Activated CD8-positive, alpha-beta memory T cell treated with anti-CD3 and anti-CD28 coated beads for 36 hours (primary cell): ENCODE measurements around the gene TMEM176A. TPM values are rescaled to one million over a fixed set of nuclear protein-coding genes. Genes with fewer than 3 reads are reported as not detected.

Experiments
- CTCF ChIA-PET: fragments of 350-600 bp; sonication (Branson Sonifier 250); formaldehyde crosslinking; loops from one replicate; lab custom pipeline; 2021; ENCODE audit warnings: antibody characterized with exemption; lab: Charles Lee
- POLR2A ChIA-PET: fragments of 350-600 bp; sonication (Branson Sonifier 250); formaldehyde crosslinking; loops from one replicate; lab custom pipeline; 2021; ENCODE audit warnings: antibody characterized with exemption; lab: Charles Lee
- total RNA-seq, 2 experiments: library from RNA; stranded (reverse); gene quantifications; one replicate each; pipeline ENCODE4 v1.2.3, GENCODE V29; 2021

The TMEM176A gene
- total RNA-seq, 2 experiments from 2014 or later, result not detected

- ChIA-PET POLR2A (no interaction called here), CTCF (no interaction called here)
Measured at GRCh38 chr7:150784120-150784736, 16.3 kb upstream of the TMEM176A start.

DNA sequence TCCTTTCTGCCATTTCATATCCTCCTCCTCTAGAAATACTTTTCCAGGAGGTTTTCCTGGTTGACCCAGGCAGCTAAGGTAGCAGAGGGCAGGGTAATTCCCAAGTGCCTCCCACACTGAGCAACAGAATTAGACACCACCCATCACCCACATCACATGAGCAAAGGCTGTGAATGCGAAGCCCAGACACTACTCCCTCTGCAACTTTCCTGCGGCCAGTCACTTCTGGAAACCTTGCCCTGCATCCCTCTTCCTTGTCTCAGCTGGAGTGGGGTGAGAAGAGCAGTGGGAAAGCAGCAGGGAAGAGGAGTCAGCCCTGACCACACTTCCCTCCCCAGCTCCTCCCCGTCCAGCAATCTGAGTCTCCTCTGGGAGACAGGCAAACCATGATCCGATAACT lies 15.6 kb upstream of the TMEM176A start:
- POLR2A ChIA-PET, result no interaction called here
- CTCF ChIA-PET, result no interaction called here

DNA sequence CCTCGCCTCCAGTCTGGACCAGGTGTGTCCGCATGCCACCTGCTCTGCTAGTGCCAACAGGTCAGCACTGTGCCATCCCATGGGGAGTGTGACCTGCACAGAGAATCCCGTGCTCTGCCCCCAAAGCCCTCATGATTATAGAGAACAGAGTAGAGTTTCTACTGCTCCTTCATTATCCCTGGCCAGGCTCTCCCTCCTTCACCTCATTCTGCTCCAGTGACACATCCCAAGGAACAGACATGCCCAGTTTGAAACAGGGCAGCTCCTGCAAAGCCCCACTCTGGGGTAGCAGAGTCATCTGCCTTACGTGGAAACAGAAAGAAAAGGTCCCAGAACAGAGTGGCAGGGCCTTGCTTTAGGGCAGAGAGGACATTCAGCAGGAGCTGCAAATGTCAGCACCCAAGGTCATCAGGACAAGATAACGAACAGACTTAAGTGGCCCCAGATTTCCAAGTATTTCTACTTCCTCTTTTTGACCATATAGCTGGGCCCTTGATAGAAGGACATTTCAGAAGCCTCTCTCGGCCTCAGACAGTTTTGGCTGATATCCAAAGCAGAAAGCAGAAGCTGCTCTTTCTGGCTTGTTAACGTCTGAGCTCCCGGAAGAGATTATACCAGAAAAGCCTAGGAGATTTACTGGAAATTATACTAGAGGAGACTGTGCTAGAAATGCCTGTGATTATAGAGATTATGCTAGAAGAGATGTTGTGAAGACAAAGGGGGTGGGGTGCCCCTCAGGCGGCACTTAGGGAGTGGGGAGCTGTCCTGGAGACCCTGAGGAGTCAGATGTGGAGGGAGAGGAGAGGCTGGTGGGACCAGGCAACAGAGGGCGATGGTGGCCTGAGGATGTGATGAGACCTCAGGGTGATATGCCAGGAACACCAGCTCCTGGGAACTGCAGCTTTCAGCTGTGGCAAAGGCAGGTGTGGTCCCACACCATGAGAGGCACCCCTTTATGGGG lies 13.0 kb upstream of the TMEM176A start:
- CTCF ChIA-PET, result interaction anchor here (0.8 to 1.7 kb wide), 3 partner anchors 9 to 111 kb away, joined by 3 to 4 read pairs (median 4); no protein-coding TSS in a partner anchor
- POLR2A ChIA-PET, result no interaction called here

DNA sequence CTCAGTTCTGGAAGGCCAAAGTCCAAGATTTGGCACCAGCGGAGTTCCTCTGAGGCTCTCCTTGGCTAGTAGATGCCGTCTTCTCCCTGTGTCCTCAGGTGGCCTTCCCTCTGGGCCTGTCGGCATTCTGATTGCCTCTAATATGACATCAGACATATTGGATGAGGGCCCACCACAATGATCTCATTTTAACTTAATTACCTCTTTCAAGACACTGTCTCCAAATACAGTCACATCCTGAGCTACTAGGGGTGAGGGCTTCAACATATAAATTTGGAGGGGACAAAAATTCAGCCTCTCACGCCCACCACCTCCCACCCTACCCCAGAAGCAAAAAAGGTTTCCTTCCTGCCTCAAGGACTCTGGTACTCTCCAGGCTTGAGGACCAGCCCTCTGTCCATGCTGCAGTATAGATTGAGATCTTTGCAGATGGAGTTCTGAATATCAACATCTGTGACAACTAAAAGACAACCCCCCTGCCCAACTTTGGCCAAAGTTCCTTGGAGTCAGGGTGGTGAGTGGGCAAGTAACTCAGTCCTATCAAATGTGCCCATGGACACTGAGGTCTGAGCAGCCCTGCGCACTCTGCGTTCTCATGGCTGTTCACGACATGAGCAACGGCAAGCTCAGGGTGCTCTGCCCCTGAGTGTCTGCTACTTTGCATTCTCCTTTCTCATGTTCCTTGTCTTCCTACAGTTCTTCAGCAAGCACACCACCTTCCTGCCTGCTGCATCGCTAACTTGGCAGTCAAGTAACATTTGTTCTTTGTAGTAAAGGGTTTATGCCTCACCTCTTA lies 11.9 kb upstream of the TMEM176A start:
- CTCF ChIA-PET, result interaction anchor here (0.8 to 1.7 kb wide), 4 partner anchors 10 to 197 kb away, joined by 3 to 4 read pairs (median 3); no protein-coding TSS in a partner anchor
- POLR2A ChIA-PET, result no interaction called here

DNA sequence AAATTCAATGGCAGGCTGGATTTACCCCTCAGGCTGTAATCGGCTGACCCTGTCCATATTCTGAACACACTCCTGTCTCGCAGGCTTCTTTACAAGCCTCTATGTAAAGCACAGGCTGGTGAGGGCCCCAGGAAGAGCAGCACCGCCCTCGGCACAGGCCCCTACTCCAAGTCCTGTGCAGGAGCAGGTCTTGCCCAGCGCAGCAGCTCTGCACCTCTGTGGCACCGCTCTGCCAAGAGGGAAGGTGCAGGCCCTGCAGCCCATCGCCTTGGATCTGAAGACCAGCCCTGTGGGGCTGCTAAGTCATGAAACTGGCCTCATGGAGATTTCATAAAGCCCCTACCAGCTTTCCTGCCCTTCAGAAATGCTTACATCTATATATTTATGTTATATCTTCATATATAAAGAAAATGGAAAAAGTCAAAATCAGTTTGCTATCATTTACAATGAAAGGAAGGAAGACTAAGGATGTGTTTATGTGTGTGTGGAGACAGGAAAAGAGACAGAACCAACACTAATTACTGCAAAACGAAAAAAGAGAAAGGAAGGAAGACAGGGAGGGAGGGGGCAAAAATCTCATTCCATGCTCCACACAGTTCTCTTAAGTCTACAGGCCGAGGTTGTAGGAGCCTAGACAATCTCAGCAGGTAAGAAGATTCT lies 10.0 kb upstream of the TMEM176A start:
- CTCF ChIA-PET, result interaction anchor here (1.4 kb wide), 1 partner anchor 12 kb away, joined by 3 read pairs; no protein-coding TSS in a partner anchor
- POLR2A ChIA-PET, result no interaction called here

GRCh38 chr7:150791304-150791703 lies 9.3 kb upstream of the TMEM176A start:
- CTCF ChIA-PET, result no interaction called here

GRCh38 chr7:150791746-150792452 lies 8.7 kb upstream of the TMEM176A start:
- ChIA-PET CTCF (no interaction called here), POLR2A (no interaction called here)

More at GRCh38 chr7:150791304-150791703, 9.3 kb upstream of the TMEM176A start:
- POLR2A ChIA-PET, result no interaction called here

DNA sequence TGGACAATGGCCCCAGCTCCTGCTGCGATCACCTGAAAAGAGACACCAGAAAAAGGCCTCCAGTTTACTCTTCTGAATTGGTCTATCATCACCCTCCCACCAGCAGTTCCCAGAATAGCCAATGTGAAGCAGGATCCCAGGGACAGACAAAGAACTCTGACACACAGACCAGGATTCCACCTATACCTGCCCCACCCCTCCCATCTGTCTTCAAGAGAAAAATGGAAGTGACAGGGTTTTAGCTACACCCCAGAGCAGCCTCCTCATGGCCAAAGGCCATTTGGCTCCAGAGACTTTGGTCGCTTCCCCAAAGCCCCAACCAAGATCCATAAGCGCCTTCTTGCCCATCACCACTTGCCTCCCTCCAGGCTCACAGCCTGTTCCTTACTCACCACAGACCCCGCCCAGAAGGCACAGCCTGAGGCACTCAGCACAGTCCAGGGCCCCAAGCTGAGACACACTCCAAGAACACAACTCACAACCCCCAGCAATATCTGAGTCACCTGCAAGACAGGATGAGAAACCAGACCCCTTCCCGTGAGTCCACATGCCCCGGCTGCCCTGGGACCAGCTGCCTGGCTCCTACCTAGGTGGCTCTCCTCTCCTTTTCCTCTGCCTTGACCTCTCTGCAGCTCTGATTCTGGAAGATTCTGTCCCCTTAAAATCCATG lies 6.9 kb upstream of the TMEM176A start:
- ChIA-PET CTCF (interaction anchor here (1.6 kb wide), 1 partner anchor 15 kb away, joined by 5 read pairs; no protein-coding TSS in a partner anchor), POLR2A (no interaction called here)

GRCh38 chr7:150797661-150798060 lies 2.9 kb upstream of the TMEM176A start:
- POLR2A ChIA-PET, result no interaction called here
- CTCF ChIA-PET, result no interaction called here

DNA sequence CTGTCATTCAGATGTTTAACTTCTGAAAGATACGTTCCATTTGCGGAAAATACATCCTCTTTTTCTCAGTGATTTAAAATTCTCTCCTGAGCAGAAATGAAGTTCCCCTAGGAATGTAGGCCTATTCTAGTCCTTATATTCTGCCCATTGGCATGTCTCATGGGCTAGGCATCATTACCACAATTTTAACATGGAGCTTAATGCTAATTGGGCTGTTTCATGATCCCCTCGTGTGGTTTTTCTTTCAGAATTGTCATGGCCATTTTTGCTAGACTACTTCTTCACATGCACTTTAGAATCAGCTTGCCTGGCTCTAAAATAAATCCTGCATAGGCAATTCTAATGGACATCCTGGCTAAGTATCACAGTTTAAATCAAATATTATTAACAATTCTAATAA lies 1.4 kb upstream of the TMEM176A start:
- CTCF ChIA-PET, result no interaction called here
- POLR2A ChIA-PET, result no interaction called here

GRCh38 chr7:150799741-150800580 lies 608 bp upstream of the TMEM176A start, which contains the start of gene TMEM176B:
Gene TMEM176B, minus strand, starts transcription at chr7:150800364. Its CDS starts 3,795 bp downstream, at chr7:150796569.
- POLR2A ChIA-PET, result no interaction called here

DNA sequence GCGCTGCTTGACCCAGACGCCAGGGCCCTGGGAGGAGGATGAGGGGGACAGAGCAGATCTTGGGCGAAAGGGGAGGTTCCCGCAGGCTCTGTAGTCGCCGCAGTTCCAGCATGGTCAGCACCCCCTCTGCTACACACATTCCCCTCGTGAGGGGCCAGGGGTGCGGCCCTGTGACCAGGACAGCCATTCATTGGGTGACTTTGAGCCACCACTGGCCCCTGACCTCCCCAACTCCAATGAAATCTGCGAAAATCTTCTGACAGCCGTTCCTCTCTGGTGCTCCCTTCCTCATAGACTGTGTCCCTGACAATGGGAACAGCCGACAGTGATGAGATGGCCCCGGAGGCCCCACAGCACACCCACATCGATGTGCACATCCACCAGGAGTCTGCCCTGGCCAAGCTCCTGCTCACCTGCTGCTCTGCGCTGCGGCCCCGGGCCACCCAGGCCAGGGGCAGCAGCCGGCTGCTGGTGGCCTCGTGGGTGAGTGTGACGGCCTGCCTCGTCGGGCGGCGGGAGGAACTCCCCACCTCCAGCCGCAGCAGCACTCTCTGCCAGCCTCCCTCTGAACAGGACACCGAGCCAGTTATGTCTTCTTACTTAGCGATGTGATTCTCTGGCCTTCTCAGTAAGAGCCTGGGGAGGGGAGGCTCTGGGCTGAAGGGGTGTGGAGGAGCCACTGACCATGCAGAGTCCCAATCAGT lies 825 bp downstream of the TMEM176A start:
- POLR2A ChIA-PET, result no interaction called here
- CTCF ChIA-PET, result no interaction called here

More at GRCh38 chr7:150799741-150800580, 608 bp upstream of the TMEM176A start, which contains the start of gene TMEM176B:
- CTCF ChIA-PET, result no interaction called here

- ChIA-PET CTCF (no interaction called here), POLR2A (no interaction called here)
Measured at GRCh38 chr7:150801946-150802771, 1.6 kb downstream of the TMEM176A start.

- POLR2A ChIA-PET, result no interaction called here
- CTCF ChIA-PET, result no interaction called here
Measured at GRCh38 chr7:150803161-150803860, 2.7 kb downstream of the TMEM176A start.

DNA sequence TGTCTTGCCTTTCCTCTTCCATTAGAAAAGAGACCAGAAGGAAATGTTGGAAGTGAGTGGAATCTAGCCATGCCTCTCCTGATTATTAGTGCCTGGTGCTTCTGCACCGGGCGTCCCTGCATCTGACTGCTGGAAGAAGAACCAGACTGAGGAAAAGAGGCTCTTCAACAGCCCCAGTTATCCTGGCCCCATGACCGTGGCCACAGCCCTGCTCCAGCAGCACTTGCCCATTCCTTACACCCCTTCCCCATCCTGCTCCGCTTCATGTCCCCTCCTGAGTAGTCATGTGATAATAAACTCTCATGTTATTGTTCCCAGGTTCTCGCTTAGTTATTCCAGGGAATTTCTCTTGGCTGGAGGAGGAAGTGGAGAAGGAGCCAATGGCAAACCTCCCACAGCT lies 4.2 kb downstream of the TMEM176A start:
- CTCF ChIA-PET, result no interaction called here
- POLR2A ChIA-PET, result no interaction called here
